ENCODE data around the gene CRK. TPM values are rescaled to one million over a fixed set of nuclear protein-coding genes. Genes with fewer than 3 reads are reported as not detected.

Gene CRK
- polyA plus RNA-seq, 1 experiment: 110 TPM

DNA sequence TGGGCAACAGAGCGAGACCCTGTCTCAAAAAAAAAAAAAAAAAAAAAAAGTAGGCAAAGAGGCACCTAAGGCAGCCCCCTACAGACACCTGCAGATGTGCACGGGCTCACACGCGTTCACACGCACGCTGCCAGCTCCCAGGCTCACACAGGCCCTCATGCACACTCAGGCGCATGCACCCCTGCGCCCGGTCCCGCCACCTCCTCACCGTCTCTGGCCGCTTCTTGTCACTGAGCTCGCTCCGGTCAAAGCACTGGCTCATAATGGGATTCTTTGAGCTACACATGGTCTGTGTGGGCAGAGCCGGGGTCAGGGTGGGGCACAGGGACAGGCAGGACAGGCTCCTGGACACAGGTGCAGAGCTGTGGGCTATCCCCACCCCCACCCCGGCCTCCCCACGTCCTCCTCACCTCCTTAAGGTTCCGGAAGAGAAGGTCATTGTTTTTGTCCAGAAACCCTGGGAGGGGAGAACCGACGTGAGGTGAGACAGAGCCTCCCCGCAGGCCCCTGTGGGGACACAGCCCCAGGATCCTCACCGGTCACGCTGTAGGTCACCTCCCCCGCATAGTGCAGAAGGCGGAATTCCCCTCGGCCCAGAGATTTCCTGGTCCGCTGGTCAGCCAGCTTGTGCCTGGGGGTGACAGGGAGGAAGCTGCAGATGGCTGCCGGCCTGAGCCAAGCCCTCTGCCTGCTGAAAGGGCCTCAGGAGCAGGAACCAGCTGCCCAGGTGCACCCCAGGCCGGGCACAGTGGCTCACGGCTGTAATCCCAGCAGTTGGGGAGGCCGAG lies 18.6 kb upstream of the CRK start:
- POLR2A ChIA-PET: interaction anchor here (0.6 kb wide), 1 partner anchor 46 kb away, joined by 5 read pairs; no protein-coding TSS in a partner anchor
- H3K4me3 ChIP-seq (ENCODE audit: low read depth, low read length): no peak overlapping the region
- CTCF ChIA-PET: interaction anchor here (1.5 kb wide), 1 partner anchor 110 kb away, joined by 3 read pairs; no protein-coding TSS in a partner anchor
- no peak for DNase-seq (ENCODE audit: low read depth, low spot score)
- H3K9me3 ChIP-seq (ENCODE audit: control insufficient read depth, insufficient read depth, low read length): no peaks in the 10 kb centered on the region; the same call in 1 of the 2 replicates
- TF ChIP-seq, protein P1, sequence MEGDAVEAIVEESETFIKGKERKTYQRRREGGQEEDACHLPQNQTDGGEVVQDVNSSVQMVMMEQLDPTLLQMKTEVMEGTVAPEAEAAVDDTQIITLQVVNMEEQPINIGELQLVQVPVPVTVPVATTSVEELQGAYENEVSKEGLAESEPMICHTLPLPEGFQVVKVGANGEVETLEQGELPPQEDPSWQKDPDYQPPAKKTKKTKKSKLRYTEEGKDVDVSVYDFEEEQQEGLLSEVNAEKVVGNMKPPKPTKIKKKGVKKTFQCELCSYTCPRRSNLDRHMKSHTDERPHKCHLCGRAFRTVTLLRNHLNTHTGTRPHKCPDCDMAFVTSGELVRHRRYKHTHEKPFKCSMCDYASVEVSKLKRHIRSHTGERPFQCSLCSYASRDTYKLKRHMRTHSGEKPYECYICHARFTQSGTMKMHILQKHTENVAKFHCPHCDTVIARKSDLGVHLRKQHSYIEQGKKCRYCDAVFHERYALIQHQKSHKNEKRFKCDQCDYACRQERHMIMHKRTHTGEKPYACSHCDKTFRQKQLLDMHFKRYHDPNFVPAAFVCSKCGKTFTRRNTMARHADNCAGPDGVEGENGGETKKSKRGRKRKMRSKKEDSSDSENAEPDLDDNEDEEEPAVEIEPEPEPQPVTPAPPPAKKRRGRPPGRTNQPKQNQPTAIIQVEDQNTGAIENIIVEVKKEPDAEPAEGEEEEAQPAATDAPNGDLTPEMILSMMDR (IDR thresholded peaks at IDR 0.05; ENCODE audit: low read depth, low read length): no peak
- no peaks in the 10 kb centered on the region for H3K27me3 ChIP-seq (ENCODE audit: control insufficient read depth, insufficient read depth, low read length)
- no peak overlapping the region for H3K27ac ChIP-seq (ENCODE audit: low read depth, low read length)

DNA sequence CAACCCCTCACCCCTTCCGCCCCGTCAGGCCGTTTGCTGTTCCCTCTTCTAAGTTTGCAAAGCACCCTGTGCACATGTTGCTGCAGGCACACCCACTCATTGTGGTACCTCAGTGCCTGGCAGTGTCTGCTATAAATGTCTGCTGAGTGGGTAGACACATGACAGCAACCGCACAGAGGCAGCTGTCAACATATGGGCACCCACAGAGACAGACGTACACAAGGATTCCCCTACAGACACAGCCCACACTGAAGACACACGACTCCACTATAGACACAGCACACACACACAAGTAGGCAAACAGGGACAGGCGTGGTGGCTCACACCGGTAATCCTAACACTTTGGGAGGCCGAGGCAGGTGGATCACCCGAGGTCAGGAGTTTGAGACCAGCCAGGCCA lies 17.8 kb upstream of the CRK start:
- ChIA-PET POLR2A (interaction anchor here (0.6 kb wide), 1 partner anchor 46 kb away, joined by 5 read pairs; no protein-coding TSS in a partner anchor), CTCF (interaction anchor here (1.5 kb wide), 1 partner anchor 109 kb away, joined by 3 read pairs; no protein-coding TSS in a partner anchor)

DNA sequence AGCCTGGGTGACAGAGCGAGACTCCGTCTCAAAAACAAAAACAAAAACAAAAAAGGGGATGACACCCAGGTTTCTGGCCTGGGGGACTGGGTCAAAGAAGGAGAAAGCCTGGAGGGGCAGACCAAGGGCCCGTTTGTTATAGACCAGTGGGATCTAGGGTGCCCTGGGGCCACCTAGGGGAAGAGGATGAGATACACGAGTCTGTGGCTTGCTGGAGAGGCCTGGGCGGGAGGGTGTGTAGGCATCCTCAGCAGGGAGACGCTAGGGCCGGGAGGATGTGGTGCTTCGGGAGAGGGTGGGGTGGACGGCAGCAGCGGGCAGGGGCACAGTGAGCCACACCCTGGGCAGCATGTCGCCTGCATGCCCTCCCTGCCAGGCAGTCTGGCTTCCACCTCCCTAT lies 17.1 kb upstream of the CRK start:
- TF ChIP-seq, protein P1 (IDR thresholded peaks at IDR 0.05; ENCODE audit: low read depth, low read length): no peak
- ChIA-PET CTCF (no interaction called here), POLR2A (interaction anchor here (0.7 kb wide), 1 partner anchor 53 kb away, joined by 3 read pairs; no protein-coding TSS in a partner anchor)
- no peaks in the 10 kb centered on the region; the same call in 1 of the 2 replicates for H3K9me3 ChIP-seq (ENCODE audit: control insufficient read depth, insufficient read depth, low read length)
- DNase-seq (ENCODE audit: low read depth, low spot score): no peak
- H3K27ac ChIP-seq (ENCODE audit: low read depth, low read length): no peak overlapping the region
- H3K27me3 ChIP-seq (ENCODE audit: control insufficient read depth, insufficient read depth, low read length): no peaks in the 10 kb centered on the region
- H3K4me3 ChIP-seq (ENCODE audit: low read depth, low read length): no peak overlapping the region

More for the DNA sequence above, 17.8 kb upstream of the CRK start:
- Histone ChIP-seq H3K4me3 (ENCODE audit: low read depth, low read length) (no peak overlapping the region), H3K27me3 (ENCODE audit: control insufficient read depth, insufficient read depth, low read length) (no peaks in the 10 kb centered on the region), H3K9me3 (ENCODE audit: control insufficient read depth, insufficient read depth, low read length) (no peaks in the 10 kb centered on the region; the same call in 1 of the 2 replicates), H3K27ac (ENCODE audit: low read depth, low read length) (no peak overlapping the region)
- no peak for DNase-seq (ENCODE audit: low read depth, low spot score)
- TF ChIP-seq, protein P1 (IDR thresholded peaks at IDR 0.05; ENCODE audit: low read depth, low read length): no peak

DNA sequence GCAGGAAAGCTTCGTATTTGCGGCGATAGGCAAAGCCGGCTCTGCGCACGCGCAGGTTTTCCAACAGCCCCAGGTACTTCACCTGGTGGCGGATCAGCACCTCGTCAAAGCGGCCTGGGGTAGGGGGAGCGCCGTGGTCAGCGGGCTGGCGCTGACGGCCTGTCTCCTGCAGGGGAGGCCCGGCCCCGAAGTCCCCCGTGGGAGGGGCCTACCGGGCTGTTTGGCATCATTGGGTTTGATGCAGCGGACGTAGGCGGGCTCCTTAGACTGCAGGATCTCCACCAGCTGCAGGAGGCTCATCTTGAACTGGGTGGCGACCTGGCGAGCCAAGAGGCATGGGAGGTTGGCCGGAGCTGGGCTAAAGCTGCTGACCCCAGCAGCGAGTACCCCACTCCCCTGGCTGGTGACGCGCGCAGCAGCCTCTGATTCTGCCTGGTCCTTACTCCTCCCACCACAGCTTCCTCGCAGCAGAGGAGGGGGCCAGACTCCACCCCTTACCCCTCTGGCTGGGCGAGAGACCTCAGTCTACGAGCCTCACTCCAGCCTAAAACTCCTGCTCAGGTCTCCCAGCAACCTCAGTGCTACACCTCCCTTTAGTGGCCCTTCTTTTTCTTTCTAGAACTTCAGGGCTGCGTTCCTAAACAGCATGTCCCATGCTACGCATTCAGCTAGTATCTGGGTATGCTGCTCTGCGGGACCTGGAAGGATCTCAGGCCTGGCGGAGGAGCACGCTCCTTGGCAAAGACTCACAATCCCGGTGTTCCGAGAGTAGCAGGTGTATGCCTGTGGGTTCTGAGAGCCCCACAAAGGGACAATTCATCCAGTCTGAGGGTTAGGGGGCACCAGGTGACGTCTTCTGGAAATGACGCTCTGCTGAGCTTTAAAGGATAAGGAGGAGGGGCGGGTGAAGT lies 16.1 kb upstream of the CRK start:
- Histone ChIP-seq H3K9me3 (ENCODE audit: control insufficient read depth, insufficient read depth, low read length) (no peaks in the 10 kb centered on the region; the same call in 1 of the 2 replicates), H3K27ac (ENCODE audit: low read depth, low read length) (no peak overlapping the region), H3K27me3 (ENCODE audit: control insufficient read depth, insufficient read depth, low read length) (no peaks in the 10 kb centered on the region), H3K4me3 (ENCODE audit: low read depth, low read length) (no peak overlapping the region)
- TF ChIP-seq, protein P1 (IDR thresholded peaks at IDR 0.05; ENCODE audit: low read depth, low read length): no peak
- POLR2A ChIA-PET: interaction anchor here (0.7 to 1.5 kb wide), 4 partner anchors 9 to 212 kb away, joined by 3 read pairs; no protein-coding TSS in a partner anchor
- DNase-seq (ENCODE audit: low read depth, low spot score): no peak
- CTCF ChIA-PET: no interaction called here
